ENCODE measurements around the gene WFS1.
A peak's percentile ranks its signal among the peaks of the same experiment; 100 is the strongest.

WFS1 gene

GRCh38 chr4:6269616-6270511 lies at the start of gene WFS1:
WFS1 (plus strand) TSS chr4:6269850; CDS start chr4:6277456, 7,606 bp downstream.
- DNase-seq (ENCODE audit: extremely low read depth in 1 of 2, low read depth in 1 of 2): peak; percentile 96 to 97

GRCh38 chr4:6221301-6221850 lies 48.3 kb upstream of the WFS1 start:
- DNase-seq (ENCODE audit: extremely low read depth in 1 of 2, low read depth in 1 of 2): no peak

GRCh38 chr4:6221851-6222760 lies 47.5 kb upstream of the WFS1 start:
- no peak for DNase-seq (ENCODE audit: extremely low read depth in 1 of 2, low read depth in 1 of 2)

- no peak for DNase-seq (ENCODE audit: extremely low read depth in 1 of 2, low read depth in 1 of 2)
These were observed 46.8 kb upstream of the WFS1 start for GRCh38 chr4:6222761-6223292.

GRCh38 chr4:6224735-6225134 lies 44.9 kb upstream of the WFS1 start:
- DNase-seq (ENCODE audit: extremely low read depth in 1 of 2, low read depth in 1 of 2): no peak

GRCh38 chr4:6225469-6225868 lies 44.2 kb upstream of the WFS1 start:
- DNase-seq (ENCODE audit: extremely low read depth in 1 of 2, low read depth in 1 of 2): no peak

- DNase-seq (ENCODE audit: extremely low read depth in 1 of 2, low read depth in 1 of 2): no peak
These were observed 43.1 kb upstream of the WFS1 start for GRCh38 chr4:6226506-6226905.

- no peak for DNase-seq (ENCODE audit: extremely low read depth in 1 of 2, low read depth in 1 of 2)
These were observed 42.1 kb upstream of the WFS1 start for GRCh38 chr4:6227412-6228157.

- no peak for DNase-seq (ENCODE audit: extremely low read depth in 1 of 2, low read depth in 1 of 2)
These were observed 41.2 kb upstream of the WFS1 start for GRCh38 chr4:6228158-6229067.

GRCh38 chr4:6229095-6229494 lies 40.6 kb upstream of the WFS1 start:
- DNase-seq (ENCODE audit: extremely low read depth in 1 of 2, low read depth in 1 of 2): no peak

- DNase-seq (ENCODE audit: extremely low read depth in 1 of 2, low read depth in 1 of 2): no peak
These were observed 39.8 kb upstream of the WFS1 start for GRCh38 chr4:6229671-6230501.

GRCh38 chr4:6230502-6230785 lies 39.2 kb upstream of the WFS1 start:
- DNase-seq (ENCODE audit: extremely low read depth in 1 of 2, low read depth in 1 of 2): no peak

GRCh38 chr4:6230827-6231662 lies 38.6 kb upstream of the WFS1 start:
- no peak for DNase-seq (ENCODE audit: extremely low read depth in 1 of 2, low read depth in 1 of 2)

GRCh38 chr4:6231663-6232165 lies 37.9 kb upstream of the WFS1 start:
- no peak for DNase-seq (ENCODE audit: extremely low read depth in 1 of 2, low read depth in 1 of 2)

GRCh38 chr4:6232836-6233785 lies 36.5 kb upstream of the WFS1 start:
- no peak for DNase-seq (ENCODE audit: extremely low read depth in 1 of 2, low read depth in 1 of 2)

- DNase-seq (ENCODE audit: extremely low read depth in 1 of 2, low read depth in 1 of 2): no peak
These were observed 35.7 kb upstream of the WFS1 start for GRCh38 chr4:6233929-6234328.

- DNase-seq (ENCODE audit: extremely low read depth in 1 of 2, low read depth in 1 of 2): no peak
These were observed 34.6 kb upstream of the WFS1 start for GRCh38 chr4:6235012-6235411.

Data from stimulated activated CD8-positive, alpha-beta memory T cell treated with anti-CD3 and anti-CD28 coated beads, Interleukin-7, amount 100 ng/mL, for 48 hours (primary cell).